IPS-NIHi7 (cell line): ENCODE results near the gene SCTR.

Experiments
- DNase-seq: peaks from one replicate; pipeline ENCODE4 v3.0.0; 2012; ENCODE audit warnings: mixed read lengths; ENCODE audit errors: extremely low spot score

SCTR gene

GRCh38 chr2:119523383-119523951 is 816 bp downstream of the SCTR start:
- no peak for DNase-seq

- DNase-seq = no peak
Measured at GRCh38 chr2:119522671-119523070, 1.6 kb downstream of the SCTR start.

DNA sequence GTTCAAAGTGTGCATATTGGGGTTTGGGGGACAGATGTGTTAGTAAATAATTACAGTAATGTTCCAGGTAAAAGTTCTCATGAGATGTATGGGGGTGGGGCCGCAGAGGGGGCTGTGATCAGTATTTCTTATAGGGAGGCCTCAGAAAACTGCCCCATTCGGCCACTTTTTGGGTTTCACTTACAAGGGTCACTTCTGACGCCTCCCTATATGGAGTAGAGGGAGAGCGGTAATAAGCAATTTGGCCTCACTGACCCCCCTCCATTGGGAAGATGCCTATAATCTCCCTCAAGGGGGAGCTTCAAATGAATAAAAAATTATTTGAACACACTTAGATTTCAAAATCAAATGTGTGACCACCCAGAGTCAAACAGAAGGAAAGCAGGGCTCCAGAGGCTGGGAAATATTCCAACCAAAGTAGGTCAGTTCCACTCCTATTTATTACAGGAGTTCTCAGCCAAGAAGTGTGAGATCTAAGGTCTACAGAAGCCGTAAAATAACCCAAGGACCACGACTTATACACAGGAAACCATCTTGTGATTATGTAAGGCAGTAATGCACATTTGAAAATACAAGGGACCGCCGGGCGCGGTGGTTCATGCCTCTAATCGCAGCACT is 2.7 kb downstream of the SCTR start:
- DNase-seq = no peak

DNA sequence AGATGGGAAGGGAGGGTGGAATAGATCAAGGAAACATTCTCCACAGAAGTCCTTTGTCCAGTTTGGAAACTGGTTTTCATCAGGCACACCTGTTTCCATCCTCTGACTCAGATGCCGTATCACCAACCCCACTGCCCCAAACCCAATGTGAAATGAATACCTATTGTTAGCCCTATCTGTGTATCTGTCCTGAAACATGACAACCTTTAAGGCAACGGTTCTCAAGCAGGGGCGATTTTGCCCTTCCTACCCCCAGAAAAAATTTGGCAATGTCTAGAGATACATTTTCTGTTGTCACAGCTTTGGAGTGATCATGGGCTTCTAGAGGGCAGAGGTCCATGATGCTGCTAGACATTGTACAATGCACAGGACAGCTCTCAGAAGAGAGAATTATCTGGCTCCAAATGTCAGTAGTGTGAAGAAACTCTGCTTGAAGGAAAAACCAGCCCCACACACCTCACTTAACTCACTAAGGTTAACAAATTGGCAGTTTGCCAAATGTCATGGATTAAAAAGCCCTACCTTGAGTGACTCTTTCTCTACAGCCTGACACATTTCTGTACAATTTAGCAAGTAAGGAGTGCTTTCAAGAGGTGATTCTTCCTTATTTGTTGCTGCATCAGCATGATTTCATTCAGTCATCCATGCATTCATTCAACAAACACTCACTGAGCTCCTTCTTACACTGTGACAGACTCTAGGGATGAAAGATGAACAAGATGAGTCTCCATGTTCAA is 3.4 kb downstream of the SCTR start:
- no peak for DNase-seq

DNA sequence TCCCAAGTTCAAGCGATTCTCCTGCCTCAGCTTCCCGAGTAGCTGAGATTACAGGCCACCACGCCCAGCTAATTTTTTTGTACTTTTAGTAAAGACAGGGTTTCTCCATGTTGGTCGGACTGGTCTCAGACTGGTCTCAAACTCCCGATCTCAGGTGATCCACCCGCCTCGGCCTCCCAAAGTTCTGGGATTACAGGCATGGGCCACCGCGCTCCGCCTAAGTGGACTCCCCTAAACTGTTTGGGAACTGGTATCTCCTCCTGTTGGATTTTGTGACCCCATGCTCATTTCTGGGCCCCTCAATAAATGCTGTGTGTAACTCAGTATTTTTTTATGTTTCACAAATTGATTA is 5.2 kb downstream of the SCTR start:
- DNase-seq = no peak

DNA sequence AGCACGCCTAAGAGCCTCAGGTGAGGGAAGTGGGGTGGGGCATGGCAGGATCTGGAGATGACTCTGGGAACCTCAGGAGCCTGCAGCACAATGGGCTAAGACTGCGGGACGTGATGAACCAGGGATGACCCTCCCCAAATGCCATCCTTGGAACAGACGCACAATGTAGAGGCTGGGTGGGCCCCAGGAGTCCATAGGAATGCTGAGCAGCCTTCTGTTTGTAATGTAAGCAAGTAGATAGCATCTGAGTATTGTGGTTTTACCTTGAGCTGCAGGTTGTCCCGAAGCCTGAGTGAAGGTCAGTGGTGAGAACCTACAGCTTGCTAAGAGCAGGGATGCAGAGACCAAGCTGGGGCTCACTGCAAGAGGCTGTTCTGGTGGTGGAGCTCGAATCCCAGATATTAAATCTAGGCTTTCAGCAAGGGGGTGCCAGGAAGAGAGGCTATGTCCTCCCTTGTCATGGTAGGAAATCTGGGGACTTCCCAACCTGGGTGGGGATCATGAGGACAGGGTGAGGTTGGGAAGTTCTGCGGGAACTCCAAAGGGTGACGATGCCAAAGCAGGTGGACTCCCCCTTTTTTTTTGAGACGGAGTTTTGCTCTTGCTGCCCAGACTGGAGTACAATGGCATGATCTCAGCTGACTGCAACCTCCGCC is 5.8 kb downstream of the SCTR start:
- no peak for DNase-seq

DNA sequence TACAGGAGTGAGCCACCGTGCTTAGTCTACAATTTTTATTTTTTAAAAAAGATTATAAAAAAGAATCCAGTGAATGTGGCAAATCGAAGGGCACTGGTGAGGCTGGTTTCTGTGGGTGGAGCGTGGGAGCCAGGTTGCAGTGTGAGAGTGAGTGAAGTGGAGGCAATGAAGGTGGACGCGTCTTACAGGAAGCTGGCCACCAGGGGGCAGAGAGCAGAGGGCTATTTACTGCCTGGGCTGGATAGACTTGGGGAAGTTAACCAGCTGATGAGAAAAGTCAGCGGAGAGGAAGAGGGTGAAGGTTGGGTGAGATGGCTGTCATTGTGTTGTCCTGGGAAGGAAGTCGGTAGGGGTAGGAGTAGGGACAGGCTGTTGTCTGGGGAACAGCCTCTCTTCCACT is 6.8 kb downstream of the SCTR start:
- peak; percentile 87 for DNase-seq

DNA sequence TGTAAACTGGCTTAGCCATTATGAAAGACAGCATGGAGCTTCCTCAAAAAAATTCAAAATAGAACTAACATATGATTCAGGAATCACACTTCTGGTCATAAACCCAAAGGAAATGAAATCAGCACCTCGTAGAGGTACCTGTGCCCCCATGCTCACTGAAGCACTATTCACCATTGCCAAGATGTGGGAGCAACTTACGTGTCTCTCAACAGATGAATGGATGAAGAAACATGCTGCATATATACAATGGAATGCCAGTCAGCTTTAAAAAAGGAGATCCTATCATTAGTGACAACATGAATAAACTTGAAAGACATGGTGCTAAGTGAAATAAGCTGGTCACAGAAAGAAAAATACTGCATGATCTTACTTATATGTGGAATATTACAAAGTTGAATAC is 8.2 kb downstream of the SCTR start:
- no peak for DNase-seq

GRCh38 chr2:119513832-119514231 is 10.5 kb downstream of the SCTR start:
- DNase-seq = no peak

GRCh38 chr2:119512946-119513345 is 11.3 kb downstream of the SCTR start:
- DNase-seq = no peak

GRCh38 chr2:119511989-119512388 is 12.3 kb downstream of the SCTR start:
- DNase-seq = no peak

DNA sequence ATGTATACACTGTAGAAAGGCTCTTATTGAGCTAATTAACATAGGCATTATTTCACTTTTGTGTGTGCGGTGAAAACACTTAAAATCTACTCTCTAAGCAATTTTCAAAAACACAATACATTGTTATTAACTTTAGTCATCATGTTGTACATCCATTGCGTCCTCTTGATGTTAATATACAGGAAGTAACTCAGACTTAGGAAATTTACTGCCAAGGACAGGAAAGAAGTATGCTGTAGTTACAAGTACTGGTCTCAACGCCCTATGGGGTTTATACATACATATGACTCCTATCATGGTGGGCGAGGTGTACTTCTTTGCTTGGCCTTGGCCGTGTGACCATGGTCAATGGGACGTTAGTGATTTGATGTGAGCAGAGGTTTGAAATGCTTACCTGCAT is 15.5 kb downstream of the SCTR start:
- DNase-seq = no peak

DNA sequence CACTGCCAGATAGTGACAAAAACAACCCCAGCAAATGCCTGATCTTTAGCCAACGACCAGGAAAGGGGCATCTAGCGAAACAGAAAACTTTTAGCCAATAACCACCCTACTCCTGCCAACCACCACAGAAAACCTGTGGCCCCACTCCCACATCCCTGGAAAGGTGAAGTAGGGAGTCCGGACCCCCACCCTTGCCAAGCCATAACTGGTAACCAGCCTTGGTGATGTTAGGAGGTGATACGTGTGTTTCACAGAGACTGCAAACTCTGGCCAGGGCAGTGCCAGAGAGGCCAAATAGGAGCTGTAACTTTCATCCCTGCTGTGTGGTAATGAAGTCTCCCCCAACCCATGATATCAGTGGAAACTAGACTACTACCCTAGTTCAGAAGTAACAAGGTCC is 27.6 kb downstream of the SCTR start:
- no peak for DNase-seq

GRCh38 chr2:119495948-119496347 is 28.3 kb downstream of the SCTR start:
- DNase-seq = no peak

DNA sequence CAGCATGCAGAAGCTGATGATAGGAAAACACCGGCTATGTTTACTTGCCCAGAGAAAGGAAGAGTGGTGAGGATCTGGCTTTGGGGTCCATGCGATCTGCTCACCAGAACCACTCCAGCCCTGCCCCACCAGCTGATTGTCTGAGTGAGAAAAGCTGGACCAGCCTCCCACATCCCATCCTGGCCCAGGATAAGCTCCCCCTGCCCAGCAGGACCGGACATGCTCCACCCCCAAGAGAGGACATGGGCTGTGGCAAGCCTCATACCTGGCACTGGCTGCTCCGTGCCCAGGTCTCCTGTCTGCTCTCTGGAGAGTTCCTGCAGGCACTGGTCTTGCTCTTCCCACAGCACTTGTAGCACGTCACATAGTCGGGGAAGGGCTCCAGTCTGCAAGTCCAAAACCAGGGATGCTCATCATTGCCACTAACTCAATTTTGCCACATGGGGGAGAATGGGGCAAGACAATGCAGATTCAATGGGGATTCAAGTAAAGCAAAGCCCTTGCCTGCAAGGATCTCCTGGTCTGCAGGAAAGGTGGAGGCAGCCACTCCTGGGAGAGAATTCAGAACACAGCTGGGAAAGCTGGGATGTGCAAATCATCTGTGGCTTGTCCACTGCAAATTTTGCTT is 30.0 kb downstream of the SCTR start:
- DNase-seq = no peak

DNA sequence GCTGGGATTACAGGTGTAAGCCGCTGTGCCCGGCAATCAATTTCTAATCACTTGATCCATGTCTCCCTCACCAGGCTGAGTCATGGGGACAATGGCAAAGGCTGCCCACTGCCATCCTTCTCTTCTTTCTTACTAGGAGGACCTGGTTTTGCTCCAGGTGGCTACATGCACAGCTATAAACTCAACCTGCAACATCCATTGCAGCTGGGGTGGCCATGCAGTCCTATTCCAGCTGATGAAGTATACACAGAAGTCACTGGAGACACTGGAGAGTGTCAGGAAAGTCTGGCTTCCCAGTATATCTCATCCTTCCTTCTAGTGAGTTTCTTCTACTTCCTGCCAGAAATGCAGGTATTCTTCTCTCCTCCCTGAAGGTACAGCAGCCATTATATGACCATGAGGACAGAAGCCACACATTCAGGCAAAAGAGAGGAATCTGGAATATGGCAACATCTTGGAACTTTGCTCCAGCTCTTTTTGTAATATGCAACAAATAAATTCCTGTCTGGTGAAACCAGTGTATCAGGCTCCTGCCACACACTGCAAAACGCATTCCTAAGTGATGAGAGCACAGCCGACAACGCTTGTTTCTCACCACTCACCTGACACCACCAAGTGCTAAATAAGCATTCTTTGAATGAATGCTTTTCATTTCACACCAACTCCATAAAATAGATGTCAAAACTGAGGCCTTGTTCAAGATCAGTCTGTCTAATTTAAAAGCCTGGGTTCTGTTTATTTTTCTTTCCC is 32.3 kb downstream of the SCTR start:
- peak; percentile 65 for DNase-seq

- peak; percentile 9 for DNase-seq
Measured at GRCh38 chr2:119490653-119491195, 33.6 kb downstream of the SCTR start.

GRCh38 chr2:119490106-119490505 is 34.2 kb downstream of the SCTR start:
- DNase-seq = peak; percentile 8

DNA sequence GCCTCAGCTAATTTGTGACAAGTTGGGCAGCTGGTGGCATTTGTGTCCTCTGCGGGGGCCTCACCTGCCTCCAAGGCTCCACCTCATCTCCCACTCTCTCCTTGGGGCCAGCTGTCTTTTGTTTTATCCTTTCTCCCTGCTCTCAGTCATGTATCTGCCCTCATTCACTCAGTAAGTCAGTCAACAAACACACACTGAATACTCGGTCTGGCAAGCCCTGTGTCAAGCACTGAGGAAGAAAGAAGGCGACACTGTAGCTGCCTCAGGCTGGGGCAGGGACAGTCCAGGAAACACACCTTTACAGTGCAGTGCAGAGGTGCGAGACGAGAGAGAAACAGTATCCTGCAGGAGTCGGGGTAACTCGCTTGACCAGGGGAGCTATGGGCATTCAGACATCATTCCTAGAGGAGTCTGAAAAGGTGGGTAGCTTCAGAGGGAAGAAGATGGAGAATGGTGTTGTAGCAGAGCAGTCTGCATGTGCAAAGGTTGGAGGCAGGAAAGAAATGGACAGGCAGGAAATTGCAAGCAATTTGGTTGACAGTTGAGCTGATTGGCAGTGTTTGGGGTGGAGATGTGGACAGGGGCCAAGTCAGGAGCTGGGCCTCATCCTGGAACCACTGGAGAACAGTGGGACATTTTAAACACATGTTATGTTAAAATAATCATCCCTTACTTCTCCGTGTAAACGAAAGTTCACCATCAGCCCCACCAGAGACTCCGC is 34.9 kb downstream of the SCTR start:
- no peak for DNase-seq
